A549 (cell line): ENCODE results near the gene SLC1A1. TPM values are rescaled to one million over a fixed set of nuclear protein-coding genes. Genes with fewer than 3 reads are reported as not detected.
"Not testable (repeated sequence)": the region's sequence is repeated elsewhere in the genome, so short reads cannot be mapped to it uniquely, and the experiment has no call there.

Experiments
- ATAC-seq, 2 experiments: fragments of 200-7000 bp in 1 of 2; fragments of >200 bp in 1 of 2; cut with Nextera tagmentation in 1 of 2; cut with Tn5 transposase in 1 of 2; 3 replicates each; pipeline versions ENCODE4 v1.8.0 to v1.9.1; 2018 to 2020; ENCODE audit warnings: mild to moderate bottlenecking in 1 of 2, moderate library complexity in 1 of 2
- CTCF ChIA-PET: fragments of 300-600 bp; sonication (Branson Sonifier 250); formaldehyde crosslinking; extraction: SDS; loops from one replicate; lab custom pipeline; 2021; ENCODE audit warnings: antibody characterized with exemption, inconsistent platforms; lab: Yijun Ruan, JAX
- POLR2A ChIA-PET: fragments of 350-600 bp; formaldehyde crosslinking; extraction: SDS; loops from one replicate; lab custom pipeline; 2021; ENCODE audit warnings: antibody characterized with exemption, inconsistent platforms; lab: Yijun Ruan, JAX
- DNase-seq, 2 experiments: peaks; one replicate each; pipeline versions ENCODE4 v3.0.0 to v3.0.0-alpha.2; 2011 to 2016; ENCODE audit warnings: low read depth in 1 of 2, low spot score in 1 of 2
- FAIRE-seq: peaks from 2 replicates; lab custom pipeline; 2011; peaks lifted over from hg19 to GRCh38; lab: Jason Lieb, UNC
- H3K27ac ChIP-seq, 2 experiments: fragments of >200 bp; sonication (Bioruptor Twin); formaldehyde crosslinking; 3 replicates each; pipeline ENCODE4 v1.5.1; 2016 to 2017
- H3K4me1 ChIP-seq: fragments of >200 bp; sonication (Bioruptor Twin); formaldehyde crosslinking; 3 replicates; pipeline ENCODE4 v1.6.1; 2016
- H3K4me2 ChIP-seq: fragments of >200 bp; sonication (Bioruptor Twin); formaldehyde crosslinking; 3 replicates; pipeline ENCODE4 v1.6.1; 2016
- H3K4me3 ChIP-seq: fragments of >200 bp; sonication (Bioruptor Twin); formaldehyde crosslinking; 3 replicates; pipeline ENCODE4 v1.5.1; 2016
- H3K9me3 ChIP-seq: fragments of >200 bp; sonication (Bioruptor Twin); formaldehyde crosslinking; 3 replicates; pipeline ENCODE4 v1.6.1; 2016
- BHLHE40 ChIP-seq: IDR thresholded peaks from 2 replicates; pipeline ENCODE4 v1.6.1; 2012; ENCODE audit warnings: low read depth, low read length, inconsistent platforms
- CHD4 ChIP-seq: fragments of 200-600 bp; sonication (generic); IDR thresholded peaks from 2 replicates; pipeline ENCODE4 v1.6.1; 2016; ENCODE audit warnings: antibody characterized with exemption, mild to moderate bottlenecking, borderline replicate concordance
- EHF ChIP-seq: fragments of 250-450 bp; sonication (Bioruptor Pico); IDR thresholded peaks from 2 replicates; pipeline ENCODE4 v1.5.0; 2020; ENCODE audit warnings: mild to moderate bottlenecking
- FOSL2 ChIP-seq, 2 experiments: fragments of 450-650 bp in 1 of 2; fragments of >200 bp in 1 of 2; sonication (Bioruptor Twin) in 1 of 2; formaldehyde crosslinking; IDR thresholded peaks; 2 replicates each; pipeline versions ENCODE4 v1.5.0 to v1.6.1; 2016 to 2020; ENCODE audit warnings: mild to moderate bottlenecking in 1 of 2, moderate library complexity in 1 of 2
- HES2 ChIP-seq: fragments of >200 bp; sonication (Bioruptor Twin); formaldehyde crosslinking; IDR thresholded peaks from 2 replicates; pipeline ENCODE4 v1.6.1; 2016
- NPAS2 ChIP-seq: fragments of 250-450 bp; sonication (Bioruptor Pico); IDR thresholded peaks from 2 replicates; pipeline ENCODE4 v1.8.0; 2022; ENCODE audit warnings: mild to moderate bottlenecking, moderate library complexity, borderline replicate concordance
- PBX3 ChIP-seq: IDR thresholded peaks from 2 replicates; pipeline ENCODE4 v1.6.1; 2012
- RAD21 ChIP-seq, 2 experiments: fragments of >200 bp in 1 of 2; sonication (Bioruptor Twin) in 1 of 2; formaldehyde crosslinking in 1 of 2; IDR thresholded peaks in 1 of 2; conservative IDR thresholded peaks in 1 of 2; 2 replicates in 1 of 2; 3 replicates in 1 of 2; pipeline ENCODE4 v1.6.1; 2012 to 2018; ENCODE audit warnings: inconsistent platforms in 1 of 2
- RARB ChIP-seq: fragments of 250-450 bp; sonication (Bioruptor Pico); IDR thresholded peaks from 2 replicates; pipeline ENCODE4 v1.8.0; 2021; ENCODE audit warnings: mild to moderate bottlenecking, moderate library complexity
- REST ChIP-seq: fragments of 200-600 bp; sonication (generic); IDR thresholded peaks from 2 replicates; pipeline ENCODE4 v1.6.1; 2016; ENCODE audit warnings: antibody characterized with exemption, mild to moderate bottlenecking, moderate library complexity
- RNF2 ChIP-seq: fragments of 200-600 bp; sonication (generic); IDR thresholded peaks from 2 replicates; pipeline ENCODE4 v1.6.1; 2016; ENCODE audit warnings: low read depth, mild to moderate bottlenecking, antibody characterized with exemption, moderate library complexity, borderline replicate concordance
- WGBS: methylation state at CpG from one replicate; pipeline ENCODE4 v1.1.6; 2017; ENCODE audit errors: missing lambda C conversion rate; 5-methylcytosine and 5-hydroxymethylcytosine counted together
- polyA plus RNA-seq, 4 experiments: library from polyadenylated mRNA; depleted of rRNA in 3 of 4; stranded (reverse); fragments of >200 nt; fragmentation: RNase III in 1 of 4; extraction: RNeasy Plus Mini Kit Qiagen cat#74134 plus additional on column Dnase treatment in 1 of 4; gene quantifications; 2 replicates in 3 of 4; 3 replicates in 1 of 4; pipeline ENCODE4 v1.2.3, GENCODE V29; 2011 to 2017

SLC1A1 gene
- polyA plus RNA-seq, 2 of the 4 experiments (the other 2 are of a cell fraction), result 0.66 to 1.3 TPM

- FAIRE-seq (no peak), ATAC-seq (no peak), DNase-seq (no peak)
- no peaks in the 10 kb centered on the region for H3K9me3 ChIP-seq
- CTCF ChIA-PET, result no interaction called here
- H3K4me3 ChIP-seq, result no peak overlapping the region
- POLR2A ChIA-PET, result no interaction called here
- WGBS, result 68% methylated on average over 2 of the region's 2 CpGs
- H3K4me2 ChIP-seq, result no peak overlapping the region
- TF ChIP-seq REST (no peak), BHLHE40 (no peak), RNF2 (no peak), EHF (CRISPR knock-in tag) (no peak), HES2 (no peak), RAD21 (conservative IDR thresholded peaks at IDR 0.05 in 1 of 2, IDR thresholded peaks at IDR 0.05 in 1 of 2) (no peak), RARB (CRISPR knock-in tag) (no peak), PBX3 (no peak), CHD4 (no peak)
- TF ChIP-seq, all 56 proteins: peak for 0
- H3K4me1 ChIP-seq, result no peaks in the 10 kb centered on the region
- H3K27ac ChIP-seq, result no peak overlapping the region
Measured at GRCh38 chr9:4520055-4520454, 29.8 kb downstream of the SLC1A1 start.

GRCh38 chr9:4530375-4530774 is 40.1 kb downstream of the SLC1A1 start:
- peak; percentile 30 to 40 for DNase-seq
- POLR2A ChIA-PET, result no interaction called here

GRCh38 chr9:4530831-4531230 is 40.6 kb downstream of the SLC1A1 start:
- CTCF ChIA-PET, FAIRE-seq, H3K4me3 ChIP-seq, ATAC-seq, H3K27ac ChIP-seq, POLR2A ChIA-PET, DNase-seq, H3K9me3 ChIP-seq, H3K4me2 ChIP-seq, H3K4me1 ChIP-seq: not testable (repeated sequence)
- 43% methylated on average over 3 of the region's 3 CpGs for WGBS

More at GRCh38 chr9:4530375-4530774, 40.1 kb downstream of the SLC1A1 start:
- WGBS, result 44% methylated on average over 6 of the region's 6 CpGs
- H3K9me3 ChIP-seq, result no peaks in the 10 kb centered on the region
- TF ChIP-seq NPAS2 (CRISPR knock-in tag) (no peak), FOSL2 (IDR thresholded peaks at IDR 0.05) (no peak), FOSL2 (CRISPR knock-in tag; IDR thresholded peaks at IDR 0.05) (peak; percentile 63)
- TF ChIP-seq, all 56 proteins: peak for 1
- Histone ChIP-seq H3K4me2 (no peak overlapping the region), H3K4me1 (0 out of 3 replicates have a peak, but pooled peaks cover 6% of the 10 kb centered on the region), H3K27ac (no peak overlapping the region), H3K4me3 (no peak overlapping the region)
- CTCF ChIA-PET, result no interaction called here
- ATAC-seq (no peak), FAIRE-seq (no peak)

GRCh38 chr9:4531355-4531754 is 41.1 kb downstream of the SLC1A1 start:
- CTCF ChIA-PET, H3K4me1 ChIP-seq, ATAC-seq, DNase-seq, H3K4me3 ChIP-seq, FAIRE-seq, H3K9me3 ChIP-seq, H3K4me2 ChIP-seq, H3K27ac ChIP-seq, POLR2A ChIA-PET: not testable (repeated sequence)
- WGBS, result 54% methylated on average over 8 of the region's 8 CpGs

- ATAC-seq, H3K9me3 ChIP-seq, H3K27ac ChIP-seq, POLR2A ChIA-PET, CTCF ChIA-PET, DNase-seq, H3K4me2 ChIP-seq, H3K4me1 ChIP-seq, H3K4me3 ChIP-seq, FAIRE-seq: not testable (repeated sequence)
- 25% methylated on average over 2 of the region's 2 CpGs for WGBS
Measured at GRCh38 chr9:4533881-4534280, 43.6 kb downstream of the SLC1A1 start.

- ATAC-seq, H3K4me1 ChIP-seq, H3K4me2 ChIP-seq, CTCF ChIA-PET, POLR2A ChIA-PET, H3K27ac ChIP-seq, FAIRE-seq, H3K9me3 ChIP-seq, DNase-seq, H3K4me3 ChIP-seq: not testable (repeated sequence)
- 54% methylated on average over 1 of the region's 1 CpG for WGBS
Measured at GRCh38 chr9:4536196-4536595, 45.9 kb downstream of the SLC1A1 start.
